NCI-H82 (cell line): Measurements from ENCODE around the gene UGT2A2.
"Not testable (repeated sequence)": the region's sequence is repeated elsewhere in the genome, so short reads cannot be mapped to it uniquely, and the experiment has no call there.

Experiments used
- DNase-seq: peaks from one replicate; lab custom pipeline; 2025; lab: John Stamatoyannopoulos, UW

The UGT2A2 gene

DNA sequence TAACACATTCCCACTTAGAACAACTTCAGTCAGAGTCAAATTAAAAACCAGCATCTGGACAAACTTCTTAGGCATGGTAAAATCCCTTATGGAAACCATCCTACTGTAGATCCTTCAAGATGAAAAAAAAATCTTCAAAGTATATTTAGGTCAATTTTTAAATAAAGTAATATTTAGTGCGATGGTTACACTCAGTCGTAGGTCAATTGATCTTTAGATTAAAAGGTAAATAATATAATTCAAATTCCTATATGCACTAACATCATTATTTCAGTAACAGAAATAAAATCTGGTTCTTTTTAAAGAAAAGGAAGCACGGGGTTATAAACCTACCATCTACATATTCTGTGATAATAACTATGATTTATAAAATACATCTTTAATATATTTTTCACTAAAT, at the start of gene UGT2A2:
Gene UGT2A2 (minus strand): TSS at position 101 of the 400 bp plus-strand sequence. CDS start 2 bp downstream, at position 99.
- no peak for DNase-seq

DNA sequence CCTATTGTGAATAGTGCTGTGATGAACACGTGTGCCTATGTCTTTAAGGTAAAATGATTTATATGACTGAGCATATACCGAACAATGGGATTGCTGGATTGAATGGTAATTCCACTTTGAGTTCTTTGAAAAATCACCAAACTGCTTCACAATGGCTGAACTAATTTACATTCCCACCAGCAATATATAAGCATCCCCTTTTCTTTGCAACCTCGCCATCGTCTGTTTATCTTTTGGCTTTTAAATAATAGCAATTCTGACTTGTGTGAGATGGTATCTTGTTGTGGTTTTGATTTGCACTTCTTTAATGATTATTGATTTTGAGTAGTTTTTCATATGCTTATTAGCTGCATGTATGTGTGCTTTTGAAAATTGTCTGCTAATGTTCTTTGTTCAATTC, 45.4 kb upstream of the UGT2A2 start:
- no peak for DNase-seq

DNA sequence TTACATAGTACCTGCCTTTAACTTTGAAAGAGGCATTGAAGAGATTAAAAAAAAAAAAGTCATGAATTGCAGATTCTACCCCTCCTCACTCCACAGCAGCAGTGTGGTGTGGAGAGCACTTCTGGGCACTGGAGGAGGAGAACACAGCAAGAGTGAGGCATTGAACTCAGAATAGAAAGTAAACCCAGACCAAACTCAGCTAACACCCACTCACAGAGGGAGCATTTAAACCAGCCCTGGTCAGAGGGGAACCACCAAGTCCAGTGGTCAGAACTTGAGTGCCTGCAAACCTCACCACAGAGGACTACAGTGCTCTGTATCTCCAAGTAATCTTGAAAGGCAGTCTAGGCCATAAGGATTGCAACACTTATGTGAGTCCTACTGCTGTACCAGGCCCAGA, 29.2 kb upstream of the UGT2A2 start:
- DNase-seq, result no peak

DNA sequence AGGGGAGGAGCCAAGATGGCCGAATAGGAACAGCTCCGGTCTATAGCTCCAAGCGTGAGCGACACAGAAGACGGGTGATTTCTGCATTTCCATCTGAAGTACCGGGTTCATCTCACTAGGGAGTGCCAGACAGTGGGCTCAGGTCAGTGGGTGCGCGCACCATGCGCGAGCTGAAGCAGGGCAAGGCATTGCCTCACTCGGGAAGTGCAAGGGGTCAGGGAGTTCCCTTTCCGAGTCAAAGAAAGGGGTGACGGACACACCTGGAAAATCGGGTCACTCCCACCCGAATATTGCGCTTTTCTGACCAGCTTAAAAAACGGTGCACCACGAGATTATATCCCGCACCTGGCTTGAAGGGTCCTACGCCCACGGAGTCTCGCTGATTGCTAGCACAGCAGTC, 24.6 kb upstream of the UGT2A2 start:
- not testable (repeated sequence) for DNase-seq

DNA sequence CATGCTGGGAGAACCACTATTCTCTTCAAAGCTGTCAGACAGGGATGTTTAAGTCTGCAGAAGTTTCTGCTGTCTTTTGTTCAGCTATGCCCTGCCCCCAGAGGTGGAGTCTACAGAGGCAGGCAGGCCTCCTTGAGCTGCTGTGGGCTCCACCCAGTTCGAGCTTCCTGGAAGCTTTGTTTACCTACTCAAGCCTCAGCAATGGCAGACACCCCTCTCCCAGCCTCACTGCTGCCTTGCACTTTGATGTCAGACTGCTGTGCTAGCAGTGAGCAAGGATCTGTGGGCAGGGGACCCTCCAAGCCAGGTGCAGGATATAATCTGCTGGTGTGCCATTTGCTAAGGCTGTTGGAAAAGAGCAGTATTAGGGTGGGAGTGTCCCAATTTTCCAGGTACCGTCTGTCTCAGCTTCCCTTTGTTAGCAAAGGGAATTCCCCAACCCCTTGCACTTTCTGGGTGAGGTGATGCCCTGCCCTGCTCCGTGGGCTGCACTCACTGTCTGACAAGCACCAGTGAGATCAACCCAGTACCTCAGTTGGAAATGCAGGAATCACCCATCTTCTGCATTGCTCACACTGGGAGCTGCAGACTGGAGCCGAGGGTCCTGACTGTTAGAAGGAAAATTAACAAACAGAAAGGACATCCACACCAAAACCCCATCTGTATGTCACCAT, 21.8 kb upstream of the UGT2A2 start:
- not testable (repeated sequence) for DNase-seq

DNA sequence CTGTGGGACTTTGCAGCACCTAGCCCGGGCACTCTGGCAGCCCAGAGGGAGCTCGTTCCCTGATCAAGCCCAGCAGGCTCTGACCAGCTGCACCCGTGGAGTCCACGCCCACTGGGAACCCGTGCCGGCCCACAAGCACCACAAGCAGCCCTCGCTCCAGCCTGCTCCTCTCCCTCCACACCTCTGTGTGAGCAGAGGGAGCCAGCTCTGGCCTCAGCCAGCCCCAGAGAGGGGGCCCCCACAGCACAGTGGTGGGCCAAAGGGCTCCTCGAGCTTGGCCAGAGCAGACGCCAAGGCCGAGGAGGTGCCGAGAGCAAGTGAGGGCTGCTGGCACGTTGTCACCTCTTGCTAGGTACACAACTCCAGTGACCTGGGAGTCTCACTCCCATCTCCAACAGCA, 18.7 kb upstream of the UGT2A2 start:
- no peak for DNase-seq

DNA sequence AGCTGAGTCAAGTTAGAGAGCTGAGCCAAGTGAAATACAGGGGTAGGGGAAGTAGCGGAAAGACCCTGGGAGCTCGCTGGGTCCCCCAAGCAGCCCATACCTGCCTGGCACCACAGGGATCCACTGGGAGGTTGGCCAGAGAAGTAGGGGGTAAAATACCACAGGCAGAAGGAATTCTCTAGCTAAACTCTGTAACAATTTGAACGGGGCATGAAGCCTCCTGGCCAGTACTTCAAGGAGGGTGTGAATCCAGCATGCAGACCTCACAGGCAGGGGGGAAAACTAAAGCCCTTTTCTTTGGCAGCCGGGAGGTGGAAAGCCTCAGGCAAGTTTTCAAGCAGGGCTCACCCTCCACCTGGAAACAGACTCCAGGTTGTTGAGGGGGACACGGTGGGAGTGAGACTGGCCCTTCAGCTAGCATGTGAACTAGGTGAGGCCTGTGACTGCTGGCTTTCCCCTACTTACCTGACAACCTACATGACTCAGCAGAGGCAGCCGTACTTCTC, 17.3 kb upstream of the UGT2A2 start:
- DNase-seq, result no peak

DNA sequence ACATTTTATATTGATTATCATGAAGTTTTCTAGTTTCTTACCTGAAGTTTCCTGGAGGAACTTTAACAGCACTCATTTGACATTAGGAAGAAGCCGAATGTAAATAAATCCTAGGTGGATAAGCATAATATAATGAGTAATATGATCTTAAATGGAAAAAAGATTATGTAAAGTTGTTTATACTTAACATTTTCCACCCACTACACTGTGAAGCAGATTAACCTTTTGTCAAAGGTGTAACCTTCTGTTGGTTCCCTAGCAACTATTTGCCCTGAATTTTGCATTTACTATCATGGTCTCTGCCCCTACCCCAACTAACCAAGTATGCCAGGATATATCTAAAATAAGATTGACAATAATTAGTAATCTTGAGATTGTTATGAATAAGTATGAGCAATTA, 13.7 kb upstream of the UGT2A2 start, which contains the start of gene UGT2A1:
Gene UGT2A1 (minus strand): TSS at position 101 of the 400 bp plus-strand sequence. CDS start 5,603 bp downstream, outside the sequence.
- no peak for DNase-seq

DNA sequence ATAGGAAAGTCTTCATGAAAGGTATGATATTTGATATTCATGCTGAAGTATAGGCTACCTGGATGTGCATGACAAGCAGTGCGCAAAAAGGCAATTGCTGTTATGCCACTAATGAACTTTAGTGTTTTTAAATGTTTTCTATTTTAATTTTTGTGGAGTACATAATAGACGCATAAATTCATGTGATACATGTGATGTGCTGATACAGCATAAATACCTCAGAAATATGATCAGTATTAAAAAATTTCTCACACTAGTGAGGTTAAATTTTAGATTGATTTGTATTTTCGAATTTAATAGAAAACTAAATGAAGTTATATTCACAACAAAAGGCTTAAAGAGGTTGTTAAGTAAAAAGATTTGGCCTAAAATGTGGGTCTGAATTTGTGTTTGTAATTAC, 11.4 kb upstream of the UGT2A2 start:
- DNase-seq, result no peak

DNA sequence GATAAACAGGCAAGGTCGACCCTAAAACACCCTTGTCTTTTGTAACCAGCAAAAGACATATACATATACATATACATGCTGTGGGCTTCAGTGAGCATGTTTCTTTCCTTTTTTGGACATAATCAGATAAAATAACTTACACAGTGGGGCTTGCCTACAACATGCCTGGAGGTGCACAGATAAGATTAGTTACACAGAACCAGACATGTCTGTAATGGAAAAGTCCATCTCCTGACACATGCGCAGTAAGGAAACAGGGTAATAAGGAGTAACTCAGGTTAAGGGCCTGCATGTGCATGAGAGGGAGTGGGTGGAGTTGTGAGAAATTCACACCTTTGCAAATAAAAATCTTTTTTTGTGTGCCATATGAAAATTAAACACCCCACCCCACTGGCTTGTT, 10.2 kb upstream of the UGT2A2 start:
- DNase-seq, result no peak

DNA sequence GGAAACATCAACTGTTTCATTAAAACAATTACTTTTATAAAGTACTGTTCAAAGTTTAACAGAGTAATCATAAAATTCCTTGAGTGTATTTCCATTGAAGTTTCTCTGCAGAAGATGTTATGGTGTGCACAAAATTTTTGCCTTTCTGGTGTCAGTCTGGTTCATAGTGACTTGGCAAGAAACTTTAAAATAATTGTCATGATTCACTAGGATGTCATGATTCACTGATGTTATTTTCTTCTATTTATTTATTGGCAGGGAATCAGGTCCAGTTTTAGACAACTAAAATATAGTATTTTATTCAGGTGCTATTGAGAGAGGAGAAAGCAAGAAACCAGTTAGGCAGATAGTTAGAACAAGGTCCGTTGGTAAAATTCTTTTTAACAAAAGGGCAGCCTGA, 9.8 kb upstream of the UGT2A2 start:
- DNase-seq, result no peak

DNA sequence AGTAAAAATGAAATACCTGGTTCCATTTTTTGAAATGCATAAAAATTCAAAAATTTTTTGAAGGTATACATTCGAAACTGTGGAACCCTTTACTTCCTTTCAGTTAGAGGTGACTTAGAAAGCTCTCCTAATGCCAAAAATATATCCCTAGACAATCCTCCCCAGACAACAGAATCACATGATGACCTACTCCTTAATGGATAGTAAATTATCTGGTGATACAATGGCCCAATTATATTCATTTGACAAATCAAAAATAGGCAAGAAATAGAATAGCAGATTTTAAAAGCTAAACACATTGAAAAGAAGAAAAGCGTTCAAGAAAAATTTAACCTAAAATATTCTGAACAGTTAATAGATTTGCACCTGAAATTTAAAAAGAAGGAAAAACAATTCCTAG, 3.5 kb upstream of the UGT2A2 start:
- DNase-seq, result no peak

DNA sequence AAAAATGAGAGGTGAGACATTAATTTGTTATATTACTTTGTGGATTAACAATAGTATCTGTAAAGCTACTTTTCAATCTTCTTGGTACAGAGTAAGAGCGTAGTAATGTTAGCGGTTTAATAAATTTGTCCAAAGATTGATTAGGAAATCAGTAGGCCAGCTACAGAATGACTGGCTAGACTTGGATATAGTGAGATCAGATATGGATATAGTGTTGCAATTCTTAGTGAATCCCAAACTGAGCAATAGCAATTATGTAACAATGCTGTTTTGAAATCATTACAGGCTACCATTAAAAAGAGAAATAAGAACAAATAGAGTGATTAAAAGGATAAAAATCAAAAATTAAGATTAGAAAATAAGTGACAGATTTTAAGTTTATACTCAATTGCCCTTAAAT, 847 bp upstream of the UGT2A2 start:
- DNase-seq, result no peak

DNA sequence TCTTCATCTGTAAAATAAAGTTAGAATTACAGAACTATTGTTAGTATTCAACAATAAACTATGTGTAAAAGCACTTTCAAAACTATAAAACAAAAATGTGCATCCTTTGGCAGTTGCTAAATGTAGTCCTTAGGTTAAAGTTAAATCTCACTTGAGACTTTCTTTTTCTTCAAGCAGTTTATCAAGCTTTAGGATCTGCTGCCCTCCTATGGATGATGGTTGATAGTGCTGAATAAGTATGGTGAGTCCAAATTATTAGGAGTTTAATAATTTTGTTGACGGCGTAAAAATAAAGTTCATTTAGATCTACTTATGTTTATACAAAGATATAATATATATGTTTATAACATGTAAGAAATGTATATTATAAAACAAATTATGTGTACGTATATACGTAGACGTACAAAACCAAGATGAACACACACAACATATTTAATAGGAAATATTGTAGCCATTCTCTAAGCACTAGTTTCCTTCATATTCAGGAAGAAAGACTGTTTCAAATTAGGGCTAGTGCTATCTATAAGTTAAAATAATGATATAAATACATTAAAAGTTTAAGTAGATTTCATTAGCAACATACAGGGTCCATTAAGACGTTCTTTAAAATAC, 22.3 kb downstream of the UGT2A2 start:
- DNase-seq, result peak; percentile 54

DNA sequence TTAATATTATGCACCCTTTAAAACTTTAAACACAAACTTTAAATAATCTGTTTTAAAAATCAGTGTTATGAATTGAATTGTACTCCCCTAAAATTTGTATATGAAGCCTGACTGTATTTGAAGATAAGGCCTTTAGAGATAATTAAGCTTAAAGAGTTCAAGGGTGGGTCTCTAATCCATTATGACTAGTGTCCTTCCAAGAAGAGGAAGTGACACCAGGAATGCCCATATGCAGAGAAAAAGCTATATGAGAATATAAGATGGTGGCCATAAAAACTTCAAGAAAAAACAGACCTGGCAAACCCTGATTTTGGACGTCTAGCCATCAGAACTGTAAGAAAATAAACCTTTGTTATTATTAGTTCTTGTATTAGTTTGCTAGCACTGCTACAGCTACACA, 29.0 kb downstream of the UGT2A2 start:
- DNase-seq, result no peak

DNA sequence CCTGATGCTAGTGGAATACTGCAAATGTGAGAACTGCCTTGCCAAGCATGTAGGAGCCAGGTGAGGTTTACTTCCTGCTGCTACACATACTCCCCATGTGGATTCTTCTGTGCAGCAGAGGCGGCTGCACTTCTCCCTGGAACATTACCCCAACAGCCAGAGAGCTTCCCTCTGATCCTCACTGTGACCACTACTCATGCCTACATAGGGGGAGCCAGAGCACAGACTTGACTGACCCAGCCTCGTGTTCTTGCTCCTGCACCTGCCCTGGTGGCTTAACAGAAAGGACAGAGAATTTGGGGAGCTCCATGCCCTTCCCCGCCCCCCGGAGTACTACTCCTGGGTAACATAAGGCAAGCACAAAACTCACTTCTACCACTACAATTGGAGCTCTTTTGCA, 38.4 kb downstream of the UGT2A2 start:
- peak; percentile 0 for DNase-seq

DNA sequence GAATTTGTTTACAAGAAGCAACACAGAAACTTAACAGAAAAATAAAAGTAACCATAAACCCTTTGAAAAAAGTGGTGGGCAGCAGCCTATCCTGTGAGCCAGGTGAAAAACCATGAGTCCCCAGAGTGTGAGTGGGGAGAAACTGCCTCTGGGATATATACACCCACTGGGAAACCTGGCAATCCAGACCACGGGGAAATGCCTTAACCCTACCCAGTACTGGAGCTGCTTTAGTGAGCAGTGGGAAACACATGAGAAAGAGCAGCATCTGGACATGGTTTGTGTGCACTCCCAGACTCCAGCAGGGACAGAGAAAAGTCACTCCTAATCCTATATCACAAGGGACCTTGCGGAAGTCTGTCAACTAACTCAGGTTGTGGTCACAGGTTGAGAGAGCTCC, 39.4 kb downstream of the UGT2A2 start:
- DNase-seq, result no peak

DNA sequence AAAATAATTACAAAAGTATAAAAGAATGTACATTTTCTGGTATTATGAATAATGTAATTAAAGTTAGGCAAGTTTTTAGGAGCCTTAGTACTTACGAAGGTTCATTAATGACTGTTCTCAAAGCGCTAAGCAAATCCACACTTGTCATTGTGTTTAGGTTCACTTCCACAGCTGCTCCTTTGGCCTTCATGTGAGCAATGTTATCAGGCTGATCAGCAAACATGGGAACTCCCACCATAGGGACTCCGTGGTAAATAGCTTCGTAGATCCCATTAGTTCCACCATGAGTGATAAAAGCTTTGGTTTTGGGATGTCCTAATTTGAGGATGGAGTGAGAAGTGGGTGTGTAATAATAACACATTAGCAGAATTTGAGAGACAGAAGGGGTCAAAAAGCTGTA, 45.1 kb downstream of the UGT2A2 start:
- DNase-seq, result no peak

DNA sequence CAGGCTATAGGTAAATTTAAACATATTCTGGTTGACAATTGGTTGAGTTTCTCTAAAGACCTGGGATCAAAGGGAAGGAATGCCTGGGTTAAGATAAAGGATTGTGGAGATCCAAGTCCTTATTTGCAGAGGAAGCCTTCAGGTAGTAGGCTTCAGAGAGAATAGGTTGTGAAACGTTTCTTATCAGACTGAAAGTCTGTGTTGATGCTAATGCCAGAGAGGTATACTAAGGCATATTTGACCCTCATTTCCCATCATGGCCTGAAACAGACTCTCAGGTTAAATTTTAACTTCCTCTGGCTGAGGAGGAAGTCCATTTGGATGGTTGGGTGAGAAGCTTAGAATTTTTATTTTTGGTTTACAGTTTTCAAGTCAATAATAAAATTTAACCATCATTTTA, 48.1 kb downstream of the UGT2A2 start:
- no peak for DNase-seq

DNA sequence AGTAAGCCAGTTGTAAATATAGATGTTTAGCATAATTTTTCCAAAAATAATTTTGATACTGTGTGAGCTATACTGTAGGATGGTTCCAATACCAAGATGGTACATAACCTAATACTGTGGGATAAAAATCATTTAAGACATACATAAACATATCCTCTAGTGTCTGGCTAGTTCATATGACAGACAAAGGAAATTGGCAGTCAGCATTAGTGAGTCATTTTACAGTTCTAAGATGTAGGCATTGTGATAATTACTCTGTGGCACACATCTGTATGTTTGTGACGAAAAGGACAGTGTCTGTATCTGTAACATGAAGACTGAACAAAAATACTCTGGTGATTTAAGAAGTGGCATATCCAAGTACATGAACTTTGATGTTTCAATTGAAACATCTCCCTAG, 49.6 kb downstream of the UGT2A2 start:
- no peak for DNase-seq

DNA sequence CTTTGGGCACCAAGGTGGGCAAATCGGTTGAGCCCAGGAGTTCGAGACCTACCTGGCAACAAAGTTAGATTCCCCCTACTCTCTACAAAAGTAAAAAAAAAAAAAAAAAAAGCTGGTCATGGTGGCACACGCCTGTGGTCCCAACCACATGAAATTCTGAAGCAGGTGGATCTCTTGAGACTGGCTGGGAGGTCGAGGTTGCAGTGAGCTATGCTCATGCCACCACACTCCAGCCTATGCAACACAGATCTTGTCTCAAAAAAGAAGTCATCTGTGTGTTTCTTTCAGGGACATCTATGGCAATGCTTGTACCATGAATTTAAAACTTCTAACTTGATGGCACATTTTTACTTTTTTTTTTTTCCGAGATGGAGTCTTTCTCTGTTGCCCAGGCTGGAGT, 55.3 kb downstream of the UGT2A2 start:
- DNase-seq, result no peak

DNA sequence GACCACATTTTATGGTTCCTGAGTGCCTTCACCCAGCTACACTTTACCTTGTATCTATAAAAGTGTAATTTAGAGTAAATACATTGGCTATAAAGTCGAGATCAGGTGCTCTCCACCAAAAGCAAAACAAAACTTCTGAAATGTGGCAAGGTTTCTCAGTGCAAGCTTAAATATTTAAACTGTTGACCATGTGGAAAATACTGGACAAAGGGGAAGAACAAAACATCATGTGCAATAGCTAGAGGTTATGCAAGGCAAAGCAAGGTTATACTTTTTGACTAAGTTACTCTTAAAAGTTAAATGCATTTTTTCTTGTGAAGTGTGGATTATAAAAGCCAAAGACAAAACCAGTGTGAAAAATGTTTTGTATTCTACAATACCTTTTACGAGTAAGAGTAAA, 55.9 kb downstream of the UGT2A2 start:
- no peak for DNase-seq

DNA sequence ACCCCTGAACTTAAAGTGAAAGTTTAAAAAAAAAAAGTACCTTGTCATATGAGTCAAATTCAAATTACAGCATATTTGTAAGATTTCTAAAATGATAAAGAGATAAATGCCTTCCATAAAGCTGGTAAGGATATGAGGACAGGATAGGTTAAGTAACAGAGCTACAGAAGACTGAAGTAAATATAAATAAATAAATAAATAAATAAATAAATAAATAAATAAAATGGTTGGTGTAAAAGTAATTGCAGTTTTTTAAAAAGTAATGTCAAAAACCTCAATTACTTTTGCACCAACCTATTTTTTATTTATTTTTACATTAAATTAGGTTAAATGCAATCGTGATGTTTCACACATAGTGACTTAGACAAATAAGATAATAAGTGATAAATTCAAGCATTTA, 62.2 kb downstream of the UGT2A2 start:
- DNase-seq, result no peak
